Measurements from ENCODE around the gene FBXO2.

- TF ChIP-seq CTCF (conservative IDR thresholded peaks at IDR 0.05; ENCODE audit: low read depth, low read length) (no peak), POLR2A (IDR thresholded peaks at IDR 0.05; ENCODE audit: low read depth, low read length) (no peak), BHLHE40 (IDR thresholded peaks at IDR 0.05; ENCODE audit: low read depth, low read length) (no peak), SMC3 (IDR thresholded peaks at IDR 0.05; ENCODE audit: low read depth, low read length) (no peak)
- TF ChIP-seq, protein P1, sequence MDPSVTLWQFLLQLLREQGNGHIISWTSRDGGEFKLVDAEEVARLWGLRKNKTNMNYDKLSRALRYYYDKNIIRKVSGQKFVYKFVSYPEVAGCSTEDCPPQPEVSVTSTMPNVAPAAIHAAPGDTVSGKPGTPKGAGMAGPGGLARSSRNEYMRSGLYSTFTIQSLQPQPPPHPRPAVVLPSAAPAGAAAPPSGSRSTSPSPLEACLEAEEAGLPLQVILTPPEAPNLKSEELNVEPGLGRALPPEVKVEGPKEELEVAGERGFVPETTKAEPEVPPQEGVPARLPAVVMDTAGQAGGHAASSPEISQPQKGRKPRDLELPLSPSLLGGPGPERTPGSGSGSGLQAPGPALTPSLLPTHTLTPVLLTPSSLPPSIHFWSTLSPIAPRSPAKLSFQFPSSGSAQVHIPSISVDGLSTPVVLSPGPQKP (IDR thresholded peaks at IDR 0.05; ENCODE audit: borderline replicate concordance, low read depth, low read length): no peak
Observed at GRCh38 chr1:11641776-11642305, 12.4 kb downstream of the FBXO2 start.

Measured in IMR-90 (cell line).